Liver (tissue), 3 donors: ENCODE results near the gene GOLT1B.

Experiments
- FOXA1 ChIP-seq: IDR thresholded peaks from 2 replicates; pipeline ENCODE4 v1.6.1; 2016; ENCODE audit warnings: antibody characterized with exemption
- GABPA ChIP-seq, 2 donors: IDR thresholded peaks in 1 of 2; conservative IDR thresholded peaks in 1 of 2; 2 replicates each; pipeline ENCODE4 v1.6.1; 2016; ENCODE audit warnings: antibody characterized with exemption in 2 of 2, mild to moderate bottlenecking in 1 of 2, moderate library complexity in 1 of 2
- HNF4G ChIP-seq: IDR thresholded peaks from 2 replicates; pipeline ENCODE4 v1.6.1; 2016; ENCODE audit warnings: antibody characterized with exemption
- JUND ChIP-seq, 2 donors: IDR thresholded peaks; 2 replicates each; pipeline ENCODE4 v1.6.1; 2016; ENCODE audit warnings: antibody characterized with exemption in 2 of 2
- NR2F2 ChIP-seq: IDR thresholded peaks from 2 replicates; pipeline ENCODE4 v1.6.1; 2016; ENCODE audit warnings: antibody characterized with exemption
- RAD21 ChIP-seq, 2 donors: IDR thresholded peaks; 2 replicates each; pipeline ENCODE4 v1.6.1; 2016; ENCODE audit warnings: antibody characterized with exemption in 2 of 2, mild to moderate bottlenecking in 2 of 2
- SP1 ChIP-seq: IDR thresholded peaks from 2 replicates; pipeline ENCODE4 v1.6.1; 2018; ENCODE audit warnings: antibody characterized with exemption, mild to moderate bottlenecking
- TAF1 ChIP-seq: conservative IDR thresholded peaks from 2 replicates; pipeline ENCODE4 v1.6.1; 2016; ENCODE audit warnings: antibody characterized with exemption, mild to moderate bottlenecking
- TF ChIP-seq, protein P1 (sequence below): fragments of 150-350 bp; IDR thresholded peaks from 2 replicates; pipeline ENCODE4 v1.5.1; 2017; ENCODE audit warnings: improper control_type of control experiment, low read depth, low read length; ENCODE audit not compliant: missing input control
- TF ChIP-seq, protein P2 (sequence below): IDR thresholded peaks from 2 replicates; pipeline ENCODE4 v1.6.1; 2016; ENCODE audit warnings: antibody characterized with exemption
- TF ChIP-seq, protein P3 (sequence below): IDR thresholded peaks from 2 replicates; pipeline ENCODE4 v1.6.1; 2016; ENCODE audit warnings: antibody characterized with exemption
- TF ChIP-seq, protein P4 (sequence below): IDR thresholded peaks from 2 replicates; pipeline ENCODE4 v1.6.1; 2016; ENCODE audit warnings: antibody characterized with exemption, mild to moderate bottlenecking
- donor health status: healthy.
- donor health status: healthy.

DNA sequence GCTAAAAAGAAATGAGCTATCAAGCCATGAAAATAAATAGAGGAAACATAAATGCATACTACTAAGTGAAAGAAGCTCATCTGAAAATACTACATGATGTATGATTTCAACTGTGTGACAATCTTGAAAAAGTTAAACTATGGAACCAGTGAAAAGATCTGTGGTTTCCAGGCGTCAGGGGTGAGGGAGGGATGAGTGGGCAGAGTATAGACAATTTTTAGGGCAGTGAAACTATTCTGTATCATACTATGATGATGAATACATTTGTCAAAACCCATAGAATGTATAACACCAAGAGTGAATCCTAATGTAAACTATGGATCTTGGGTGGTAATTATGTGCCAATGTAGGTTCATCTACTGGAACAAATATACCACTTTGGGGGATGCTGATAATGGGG, 45.8 kb downstream of the GOLT1B start:
- TF ChIP-seq, protein P1, sequence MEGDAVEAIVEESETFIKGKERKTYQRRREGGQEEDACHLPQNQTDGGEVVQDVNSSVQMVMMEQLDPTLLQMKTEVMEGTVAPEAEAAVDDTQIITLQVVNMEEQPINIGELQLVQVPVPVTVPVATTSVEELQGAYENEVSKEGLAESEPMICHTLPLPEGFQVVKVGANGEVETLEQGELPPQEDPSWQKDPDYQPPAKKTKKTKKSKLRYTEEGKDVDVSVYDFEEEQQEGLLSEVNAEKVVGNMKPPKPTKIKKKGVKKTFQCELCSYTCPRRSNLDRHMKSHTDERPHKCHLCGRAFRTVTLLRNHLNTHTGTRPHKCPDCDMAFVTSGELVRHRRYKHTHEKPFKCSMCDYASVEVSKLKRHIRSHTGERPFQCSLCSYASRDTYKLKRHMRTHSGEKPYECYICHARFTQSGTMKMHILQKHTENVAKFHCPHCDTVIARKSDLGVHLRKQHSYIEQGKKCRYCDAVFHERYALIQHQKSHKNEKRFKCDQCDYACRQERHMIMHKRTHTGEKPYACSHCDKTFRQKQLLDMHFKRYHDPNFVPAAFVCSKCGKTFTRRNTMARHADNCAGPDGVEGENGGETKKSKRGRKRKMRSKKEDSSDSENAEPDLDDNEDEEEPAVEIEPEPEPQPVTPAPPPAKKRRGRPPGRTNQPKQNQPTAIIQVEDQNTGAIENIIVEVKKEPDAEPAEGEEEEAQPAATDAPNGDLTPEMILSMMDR: no peak
- TF ChIP-seq TAF1 (no peak), FOXA1 (no peak), NR2F2 (no peak), JUND (IDR thresholded peaks at IDR 0.05) (no peak), RAD21 (IDR thresholded peaks at IDR 0.05) (no peak), GABPA (IDR thresholded peaks at IDR 0.05 in 1 of 2, conservative IDR thresholded peaks at IDR 0.05 in 1 of 2) (no peak), SP1 (no peak), HNF4G (no peak)
- TF ChIP-seq, protein P2, sequence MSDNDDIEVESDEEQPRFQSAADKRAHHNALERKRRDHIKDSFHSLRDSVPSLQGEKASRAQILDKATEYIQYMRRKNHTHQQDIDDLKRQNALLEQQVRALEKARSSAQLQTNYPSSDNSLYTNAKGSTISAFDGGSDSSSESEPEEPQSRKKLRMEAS: no peak
- TF ChIP-seq, protein P3, sequence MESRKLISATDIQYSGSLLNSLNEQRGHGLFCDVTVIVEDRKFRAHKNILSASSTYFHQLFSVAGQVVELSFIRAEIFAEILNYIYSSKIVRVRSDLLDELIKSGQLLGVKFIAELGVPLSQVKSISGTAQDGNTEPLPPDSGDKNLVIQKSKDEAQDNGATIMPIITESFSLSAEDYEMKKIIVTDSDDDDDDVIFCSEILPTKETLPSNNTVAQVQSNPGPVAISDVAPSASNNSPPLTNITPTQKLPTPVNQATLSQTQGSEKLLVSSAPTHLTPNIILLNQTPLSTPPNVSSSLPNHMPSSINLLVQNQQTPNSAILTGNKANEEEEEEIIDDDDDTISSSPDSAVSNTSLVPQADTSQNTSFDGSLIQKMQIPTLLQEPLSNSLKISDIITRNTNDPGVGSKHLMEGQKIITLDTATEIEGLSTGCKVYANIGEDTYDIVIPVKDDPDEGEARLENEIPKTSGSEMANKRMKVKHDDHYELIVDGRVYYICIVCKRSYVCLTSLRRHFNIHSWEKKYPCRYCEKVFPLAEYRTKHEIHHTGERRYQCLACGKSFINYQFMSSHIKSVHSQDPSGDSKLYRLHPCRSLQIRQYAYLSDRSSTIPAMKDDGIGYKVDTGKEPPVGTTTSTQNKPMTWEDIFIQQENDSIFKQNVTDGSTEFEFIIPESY: no peak
- TF ChIP-seq, protein P4, sequence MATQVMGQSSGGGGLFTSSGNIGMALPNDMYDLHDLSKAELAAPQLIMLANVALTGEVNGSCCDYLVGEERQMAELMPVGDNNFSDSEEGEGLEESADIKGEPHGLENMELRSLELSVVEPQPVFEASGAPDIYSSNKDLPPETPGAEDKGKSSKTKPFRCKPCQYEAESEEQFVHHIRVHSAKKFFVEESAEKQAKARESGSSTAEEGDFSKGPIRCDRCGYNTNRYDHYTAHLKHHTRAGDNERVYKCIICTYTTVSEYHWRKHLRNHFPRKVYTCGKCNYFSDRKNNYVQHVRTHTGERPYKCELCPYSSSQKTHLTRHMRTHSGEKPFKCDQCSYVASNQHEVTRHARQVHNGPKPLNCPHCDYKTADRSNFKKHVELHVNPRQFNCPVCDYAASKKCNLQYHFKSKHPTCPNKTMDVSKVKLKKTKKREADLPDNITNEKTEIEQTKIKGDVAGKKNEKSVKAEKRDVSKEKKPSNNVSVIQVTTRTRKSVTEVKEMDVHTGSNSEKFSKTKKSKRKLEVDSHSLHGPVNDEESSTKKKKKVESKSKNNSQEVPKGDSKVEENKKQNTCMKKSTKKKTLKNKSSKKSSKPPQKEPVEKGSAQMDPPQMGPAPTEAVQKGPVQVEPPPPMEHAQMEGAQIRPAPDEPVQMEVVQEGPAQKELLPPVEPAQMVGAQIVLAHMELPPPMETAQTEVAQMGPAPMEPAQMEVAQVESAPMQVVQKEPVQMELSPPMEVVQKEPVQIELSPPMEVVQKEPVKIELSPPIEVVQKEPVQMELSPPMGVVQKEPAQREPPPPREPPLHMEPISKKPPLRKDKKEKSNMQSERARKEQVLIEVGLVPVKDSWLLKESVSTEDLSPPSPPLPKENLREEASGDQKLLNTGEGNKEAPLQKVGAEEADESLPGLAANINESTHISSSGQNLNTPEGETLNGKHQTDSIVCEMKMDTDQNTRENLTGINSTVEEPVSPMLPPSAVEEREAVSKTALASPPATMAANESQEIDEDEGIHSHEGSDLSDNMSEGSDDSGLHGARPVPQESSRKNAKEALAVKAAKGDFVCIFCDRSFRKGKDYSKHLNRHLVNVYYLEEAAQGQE: no peak
